GM12864 (cell line): ENCODE results near the gene SSX7.
"Not testable (repeated sequence)": the region's sequence is repeated elsewhere in the genome, so short reads cannot be mapped to it uniquely, and the experiment has no call there.

Experiments
- DNase-seq: peaks from one replicate; pipeline ENCODE4 v3.0.0-alpha.2; 2011; ENCODE audit warnings: low read depth
- H3K4me3 ChIP-seq: 2 replicates; pipeline ENCODE4 v1.5.1; 2011; ENCODE audit warnings: mild to moderate bottlenecking, low read depth, low read length, control low read depth
- TF ChIP-seq, protein P1 (sequence below): IDR thresholded peaks from 2 replicates; pipeline ENCODE4 v1.5.1; 2011; ENCODE audit warnings: low read depth, mild to moderate bottlenecking, moderate library complexity, low read length, control low read depth, inconsistent platforms; ENCODE audit errors: missing control alignments

SSX7 gene, protein sequence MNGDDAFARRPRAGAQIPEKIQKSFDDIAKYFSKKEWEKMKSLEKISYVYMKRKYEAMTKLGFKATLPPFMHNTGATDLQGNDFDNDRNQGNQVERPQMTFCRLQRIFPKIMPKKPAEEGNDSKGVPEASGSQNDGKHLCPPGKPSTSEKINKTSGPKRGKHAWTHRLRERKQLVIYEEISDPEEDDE

DNA sequence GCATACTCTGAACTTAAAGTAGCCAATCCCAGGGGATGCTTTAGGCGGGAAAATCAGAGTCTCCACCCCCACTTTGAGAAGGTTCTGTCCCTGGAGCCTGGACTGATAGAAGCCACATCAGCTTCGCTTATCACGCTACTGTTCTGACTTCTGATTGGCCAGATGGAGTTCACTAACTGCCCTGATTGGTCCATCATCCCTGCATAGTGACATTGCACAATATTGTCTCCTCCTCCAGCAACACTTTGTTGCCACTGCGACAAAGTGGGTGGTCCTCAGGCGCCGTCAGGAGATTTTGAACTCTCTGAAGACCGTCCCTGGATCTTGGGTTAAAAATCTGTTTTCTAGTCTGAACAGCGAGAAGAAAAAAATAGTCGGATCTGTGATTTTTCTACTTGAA is at the start of gene SSX7:
TSS of gene SSX7 (minus strand) at position 101 of the 400 bp plus-strand sequence. CDS start 1,428 bp downstream, outside the sequence.
- H3K4me3 ChIP-seq, DNase-seq: not testable (repeated sequence)

DNA sequence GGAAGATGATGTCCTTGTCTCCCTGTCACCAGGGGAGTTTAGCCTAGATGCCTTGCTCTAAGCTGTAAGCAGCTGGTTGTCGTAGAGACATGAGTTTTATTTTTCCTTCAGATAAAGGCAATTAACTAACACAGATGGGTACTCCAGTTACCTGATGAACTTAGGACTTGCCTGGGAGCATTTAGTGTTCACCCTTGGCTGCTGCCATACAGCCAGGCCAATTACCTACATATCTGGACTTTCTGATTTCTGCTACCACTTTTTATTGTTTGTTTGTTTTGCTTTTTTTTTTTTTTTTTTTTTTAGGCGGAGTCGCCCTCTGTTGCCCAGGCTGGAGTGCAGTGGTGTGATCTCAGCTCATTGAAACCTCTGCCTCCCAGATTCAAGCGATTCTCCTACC is 37.3 kb upstream of the SSX7 start:
- DNase-seq = not testable (repeated sequence)

DNA sequence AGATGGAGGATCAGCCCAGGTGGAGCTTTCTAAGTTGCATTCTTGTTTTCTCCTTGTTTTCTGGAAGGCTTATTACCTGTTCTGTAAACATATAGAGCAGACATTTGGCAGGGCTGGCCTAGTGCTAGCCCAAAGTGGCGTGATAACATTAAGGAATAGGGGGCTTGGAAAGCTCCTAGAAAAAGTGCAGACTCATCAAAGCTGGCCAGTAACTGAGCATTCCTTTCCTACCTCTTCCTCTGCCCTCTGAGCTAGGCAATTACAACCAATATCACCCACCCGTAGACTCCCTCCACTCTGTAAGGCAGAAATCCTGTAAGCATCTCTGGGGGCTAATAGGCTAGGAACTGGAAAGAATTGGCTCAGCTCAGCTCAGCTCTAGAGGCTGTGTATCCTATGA is 7.5 kb upstream of the SSX7 start:
- not testable (repeated sequence) for H3K4me3 ChIP-seq, DNase-seq

More for the DNA sequence above, 37.3 kb upstream of the SSX7 start:
- not testable (repeated sequence) for H3K4me3 ChIP-seq

DNA sequence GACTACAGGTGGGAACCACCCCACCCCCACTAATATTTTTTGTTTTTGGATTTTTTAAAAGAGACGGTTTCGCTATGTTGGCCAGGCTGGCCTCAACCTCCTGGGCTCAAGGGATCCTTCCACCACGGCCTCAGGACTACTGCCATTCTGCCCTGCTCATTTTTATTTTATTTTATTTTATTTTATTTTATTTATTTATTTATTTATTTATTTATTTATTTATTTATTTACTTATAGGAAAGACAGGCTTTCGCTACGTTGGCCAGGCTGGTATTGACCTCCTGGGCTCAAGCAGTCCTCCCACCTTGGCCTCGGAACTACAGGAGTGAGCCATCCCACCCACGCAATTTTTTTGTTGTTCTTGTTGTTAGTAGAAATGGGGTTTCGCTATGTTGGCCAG is 775 bp upstream of the SSX7 start:
- DNase-seq, H3K4me3 ChIP-seq: not testable (repeated sequence)

DNA sequence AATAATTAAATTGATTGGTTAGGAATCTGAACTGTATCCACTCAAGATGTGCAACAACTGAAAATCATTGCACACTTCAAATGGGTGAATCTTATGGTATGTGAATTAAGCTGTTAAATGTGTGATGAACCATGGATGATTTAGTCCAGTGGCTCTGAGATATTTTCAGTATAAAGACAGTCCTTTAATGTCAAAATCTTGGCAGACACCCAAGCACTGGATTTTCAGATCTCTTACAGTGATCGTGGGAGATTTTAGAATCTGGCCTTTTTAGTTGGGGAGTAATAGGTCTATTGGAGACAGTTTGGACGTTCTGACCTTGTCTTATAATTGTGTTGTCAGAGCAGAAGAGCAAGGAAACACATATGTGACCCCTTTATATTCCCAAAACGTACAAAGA is 4.0 kb downstream of the SSX7 start:
- not testable (repeated sequence) for DNase-seq

DNA sequence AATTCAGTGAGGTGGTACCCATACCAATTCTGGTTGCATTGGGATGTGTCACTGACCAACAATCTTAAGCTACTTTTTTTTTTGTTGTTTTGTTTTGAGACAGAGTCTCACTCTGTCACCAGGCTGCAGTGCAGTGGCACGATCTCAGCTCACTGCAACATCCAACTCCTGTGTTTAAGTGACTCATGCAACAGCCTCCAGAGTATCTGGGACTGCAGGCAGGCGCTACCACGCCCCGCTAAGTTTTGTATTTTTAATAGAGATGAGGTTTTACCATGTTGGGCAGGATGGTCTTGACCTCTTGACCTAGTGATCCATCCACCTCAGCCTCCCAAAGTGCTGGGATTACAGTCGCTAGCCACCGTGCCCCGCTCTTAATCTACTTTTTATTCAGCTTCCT is 5.7 kb downstream of the SSX7 start:
- not testable (repeated sequence) for H3K4me3 ChIP-seq, DNase-seq

More for the DNA sequence above, 4.0 kb downstream of the SSX7 start:
- not testable (repeated sequence) for H3K4me3 ChIP-seq

DNA sequence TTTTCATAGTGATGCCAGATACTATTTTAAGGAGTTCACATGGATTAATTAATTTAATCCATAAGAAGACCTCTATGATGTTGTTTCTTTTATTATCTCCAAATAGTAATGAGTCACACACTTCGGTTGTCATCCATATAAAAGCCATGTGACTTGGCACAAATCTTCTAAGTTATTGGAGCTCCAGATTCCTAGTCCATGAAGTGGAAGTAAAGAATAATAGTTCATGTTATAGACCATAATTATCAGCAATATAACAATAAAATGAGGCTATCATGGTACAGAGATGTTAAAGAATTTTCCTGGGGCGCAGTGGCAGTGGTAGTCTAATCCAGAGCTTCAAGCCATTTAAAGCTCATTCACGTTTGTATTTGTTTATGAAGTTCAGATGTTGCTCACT is 26.2 kb downstream of the SSX7 start:
- DNase-seq, H3K4me3 ChIP-seq: not testable (repeated sequence)

DNA sequence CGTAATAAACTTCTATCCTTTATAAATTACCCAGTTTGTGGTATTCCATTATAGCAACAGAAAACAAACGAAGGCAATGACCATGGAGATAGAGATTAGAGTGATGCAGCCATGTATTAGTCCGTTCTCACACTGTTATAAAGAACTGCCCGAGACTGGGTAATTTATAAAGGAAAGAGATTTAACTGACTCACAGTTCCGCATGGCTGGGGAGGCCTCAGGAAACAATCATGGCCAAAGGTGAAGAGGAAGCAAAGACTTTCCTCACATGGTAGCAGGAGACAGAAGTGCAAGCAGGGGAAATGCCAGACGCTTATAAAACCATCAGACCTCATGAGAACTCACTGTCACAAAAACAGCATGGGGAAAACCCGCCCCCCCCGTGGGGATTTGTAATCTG is 34.0 kb downstream of the SSX7 start:
- H3K4me3 ChIP-seq, DNase-seq: not testable (repeated sequence)

DNA sequence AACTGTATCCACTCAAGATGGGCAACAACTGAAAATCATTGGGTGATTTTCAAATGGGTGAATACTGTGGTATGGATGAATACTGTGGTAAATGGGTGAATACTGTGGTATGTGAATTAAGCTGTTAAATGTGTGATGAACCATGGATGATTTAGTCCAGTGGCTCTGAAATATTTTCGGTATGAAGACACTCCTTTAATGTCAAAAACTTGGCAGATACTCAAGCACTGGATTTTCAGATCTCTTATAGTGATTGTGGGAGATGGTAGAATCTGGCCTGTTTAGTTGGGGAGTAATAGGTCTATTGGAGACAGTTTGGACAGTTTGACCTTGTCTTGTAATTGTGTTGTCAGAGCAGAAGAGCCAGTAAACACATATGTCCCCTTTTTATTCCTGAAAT is 45.7 kb downstream of the SSX7 start:
- TF ChIP-seq, protein P1, sequence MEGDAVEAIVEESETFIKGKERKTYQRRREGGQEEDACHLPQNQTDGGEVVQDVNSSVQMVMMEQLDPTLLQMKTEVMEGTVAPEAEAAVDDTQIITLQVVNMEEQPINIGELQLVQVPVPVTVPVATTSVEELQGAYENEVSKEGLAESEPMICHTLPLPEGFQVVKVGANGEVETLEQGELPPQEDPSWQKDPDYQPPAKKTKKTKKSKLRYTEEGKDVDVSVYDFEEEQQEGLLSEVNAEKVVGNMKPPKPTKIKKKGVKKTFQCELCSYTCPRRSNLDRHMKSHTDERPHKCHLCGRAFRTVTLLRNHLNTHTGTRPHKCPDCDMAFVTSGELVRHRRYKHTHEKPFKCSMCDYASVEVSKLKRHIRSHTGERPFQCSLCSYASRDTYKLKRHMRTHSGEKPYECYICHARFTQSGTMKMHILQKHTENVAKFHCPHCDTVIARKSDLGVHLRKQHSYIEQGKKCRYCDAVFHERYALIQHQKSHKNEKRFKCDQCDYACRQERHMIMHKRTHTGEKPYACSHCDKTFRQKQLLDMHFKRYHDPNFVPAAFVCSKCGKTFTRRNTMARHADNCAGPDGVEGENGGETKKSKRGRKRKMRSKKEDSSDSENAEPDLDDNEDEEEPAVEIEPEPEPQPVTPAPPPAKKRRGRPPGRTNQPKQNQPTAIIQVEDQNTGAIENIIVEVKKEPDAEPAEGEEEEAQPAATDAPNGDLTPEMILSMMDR = no peak
- H3K4me3 ChIP-seq = no peak overlapping the region
- no peak for DNase-seq

DNA sequence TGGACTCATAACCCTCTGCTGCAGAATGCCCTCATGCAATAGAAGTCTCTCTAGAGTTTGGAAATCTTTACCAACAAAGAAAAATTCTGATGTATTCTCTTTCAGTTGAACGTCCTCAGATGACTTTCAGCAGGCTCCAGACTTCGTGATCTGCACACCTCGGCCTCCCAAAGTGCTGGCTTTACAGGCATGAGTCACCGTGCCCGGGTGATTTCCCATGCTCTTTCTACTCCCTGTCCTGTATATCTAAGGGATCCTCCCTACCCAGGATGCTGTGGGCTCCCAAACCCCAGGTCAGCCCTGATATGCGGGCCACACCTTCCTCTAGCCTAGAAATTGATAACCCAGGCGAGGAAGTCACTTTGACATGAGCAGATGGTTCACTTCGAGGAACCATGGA is 51.5 kb downstream of the SSX7 start:
- H3K4me3 ChIP-seq, DNase-seq: not testable (repeated sequence)

DNA sequence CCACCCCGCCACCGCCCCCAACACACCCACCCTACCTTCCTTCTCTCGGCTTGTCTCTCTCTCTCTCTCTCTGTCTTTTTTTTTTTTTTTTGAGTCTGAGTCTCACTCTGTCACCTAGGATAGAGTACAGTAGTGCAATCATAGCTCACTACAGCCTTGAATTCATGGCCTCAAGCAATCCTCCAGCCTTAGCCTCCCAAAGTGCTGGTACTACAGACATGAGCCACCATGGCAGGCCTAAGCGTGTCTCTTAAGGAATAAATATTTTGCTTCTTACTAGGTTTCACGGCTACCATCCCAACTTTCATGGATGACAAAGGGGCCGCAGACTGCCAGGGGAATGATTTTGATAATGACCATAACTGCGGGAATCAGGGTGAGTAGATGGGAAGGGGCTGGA is 55.8 kb downstream of the SSX7 start:
- DNase-seq = no peak
- no peak overlapping the region for H3K4me3 ChIP-seq
- TF ChIP-seq, protein P1 = no peak

DNA sequence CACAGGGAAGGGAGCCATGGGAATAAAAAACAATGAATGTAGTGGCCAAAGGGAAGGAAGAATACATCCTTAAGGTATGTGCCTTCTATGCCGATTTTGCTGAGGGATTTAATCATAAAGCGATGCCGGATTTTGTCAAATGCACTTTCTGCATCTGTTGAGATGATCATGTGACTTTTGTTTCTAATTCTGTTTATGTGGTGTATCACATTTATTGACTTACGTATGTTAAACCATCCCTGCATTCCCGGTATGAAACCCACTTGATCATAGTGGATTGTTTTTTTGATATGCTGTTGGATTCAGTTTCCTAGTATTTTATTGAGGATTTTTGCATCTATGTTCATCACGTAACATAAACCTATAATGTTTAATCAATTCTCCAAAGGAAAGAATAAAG is 60.0 kb downstream of the SSX7 start:
- DNase-seq = no peak
- no peak overlapping the region for H3K4me3 ChIP-seq
- TF ChIP-seq, protein P1 = no peak
